K562 (cell line): ENCODE measurements around the gene LAMP1. TPM values are rescaled to one million over a fixed set of nuclear protein-coding genes. Genes with fewer than 3 reads are reported as not detected.
A peak's percentile ranks its signal among the peaks of the same experiment; 100 is the strongest.

Experiments used
- NCOA1 ChIP-seq: fragments of 450-650 bp; IDR thresholded peaks from 2 replicates; pipeline ENCODE4 v1.6.1; 2016; ENCODE audit warnings: low read depth
- NR2C2 ChIP-seq, 2 experiments: fragments of 200-800 bp in 1 of 2; sonication (Bioruptor generic) in 1 of 2; sonication (generic) in 1 of 2; formaldehyde crosslinking in 1 of 2; IDR thresholded peaks; 2 replicates each; pipeline versions ENCODE4 v1.6.1 to v1.8.0; 2016 to 2022; ENCODE audit warnings: mild to moderate bottlenecking in 1 of 2, missing compliant biosample characterization in 1 of 2, missing genetic modification characterization in 1 of 2, missing genetic modification reagents in 1 of 2
- RAD51 ChIP-seq: fragments of 450-650 bp; IDR thresholded peaks from 2 replicates; pipeline ENCODE4 v1.7.1; 2016; ENCODE audit warnings: low read depth, mild to moderate bottlenecking, borderline replicate concordance
- ZNF12 ChIP-seq: sonication (generic); formaldehyde crosslinking; IDR thresholded peaks from 2 replicates; pipeline ENCODE4 v1.4.0; 2020; ENCODE audit warnings: mild to moderate bottlenecking, missing genetic modification reagents
- ZNF140 ChIP-seq: fragments of 250-450 bp; sonication (Bioruptor Pico); IDR thresholded peaks from 2 replicates; pipeline ENCODE4 v1.8.0; 2021; ENCODE audit warnings: moderate library complexity, mild to moderate bottlenecking, inconsistent platforms
- polyA plus RNA-seq, 8 experiments: library from polyadenylated mRNA; depleted of rRNA in 4 of 8; stranded (reverse) in 5 of 8; unstranded in 3 of 8; fragments of >200 nt; fragmentation: Nextera tagmentation in 2 of 8; fragmentation: Illumina TruSeq in 1 of 8; extraction: Ambion mirVana in 2 of 8; extraction: Trizol in 1 of 8; gene quantifications; 2 replicates each; pipeline versions ENCODE4 v1.2.1 to v1.2.3, GENCODE V29; 2011 to 2014; ENCODE audit warnings: inconsistent platforms in 1 of 8, missing spikeins in 1 of 8
- total RNA-seq, 7 experiments: library from RNA; depleted of rRNA in 6 of 7; stranded (reverse); fragments of >200 nt in 6 of 7; fragmentation: Illumina TruSeq in 2 of 7; extraction: Trizol in 2 of 7; gene quantifications; 2 replicates each; pipeline versions ENCODE4 v1.2.1 to v1.2.3, GENCODE V29; 2011 to 2021; ENCODE audit warnings: low replicate concordance in 1 of 7
- TF ChIP-seq, protein P1 (sequence below): fragments of 450-650 bp; IDR thresholded peaks from 2 replicates; pipeline ENCODE4 v1.6.1; 2016; ENCODE audit warnings: mild to moderate bottlenecking
- TF ChIP-seq, protein P2 (sequence below): sonication (generic); formaldehyde crosslinking; IDR thresholded peaks from 2 replicates; pipeline ENCODE4 v1.8.0; 2023; ENCODE audit warnings: mild to moderate bottlenecking, missing genetic modification reagents
- TF ChIP-seq, protein P3 (sequence below): fragments of 450-650 bp; formaldehyde crosslinking; IDR thresholded peaks from 2 replicates; pipeline ENCODE4 v1.4.0; 2022; ENCODE audit warnings: mild to moderate bottlenecking, moderate library complexity
- TF ChIP-seq, protein P4 (sequence below): fragments of 450-650 bp; formaldehyde crosslinking; IDR thresholded peaks from 2 replicates; pipeline ENCODE4 v1.4.0; 2020; ENCODE audit warnings: mild to moderate bottlenecking

The LAMP1 gene
- total and polyA plus RNA-seq, 9 of the 15 experiments (the other 6 are each of a cell fraction or from before 2014, with no cell fraction given): 2.2 to 70.1 (median 30.5) TPM

DNA sequence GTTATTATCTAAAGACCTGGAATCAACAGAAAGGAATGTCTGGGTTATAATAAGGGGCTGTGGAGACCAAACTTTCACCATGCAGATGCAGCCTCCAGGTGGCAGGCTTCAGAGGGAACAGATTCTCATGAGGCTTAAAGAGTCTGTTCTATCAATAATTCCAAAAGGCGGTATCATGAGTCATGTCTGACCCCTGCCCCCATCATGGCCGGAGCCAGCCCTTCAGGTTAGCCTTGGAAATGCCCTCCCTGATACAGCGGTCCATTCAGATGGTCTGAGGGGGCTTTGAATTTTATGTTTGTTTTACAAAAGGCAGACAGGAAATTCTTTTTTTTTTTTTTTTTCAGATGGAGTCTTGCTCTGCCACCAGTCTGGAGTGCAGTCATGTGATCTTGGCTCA, 21.7 kb upstream of the LAMP1 start (continued):
- no peak for TF ChIP-seq NCOA1
- TF ChIP-seq, protein P1, sequence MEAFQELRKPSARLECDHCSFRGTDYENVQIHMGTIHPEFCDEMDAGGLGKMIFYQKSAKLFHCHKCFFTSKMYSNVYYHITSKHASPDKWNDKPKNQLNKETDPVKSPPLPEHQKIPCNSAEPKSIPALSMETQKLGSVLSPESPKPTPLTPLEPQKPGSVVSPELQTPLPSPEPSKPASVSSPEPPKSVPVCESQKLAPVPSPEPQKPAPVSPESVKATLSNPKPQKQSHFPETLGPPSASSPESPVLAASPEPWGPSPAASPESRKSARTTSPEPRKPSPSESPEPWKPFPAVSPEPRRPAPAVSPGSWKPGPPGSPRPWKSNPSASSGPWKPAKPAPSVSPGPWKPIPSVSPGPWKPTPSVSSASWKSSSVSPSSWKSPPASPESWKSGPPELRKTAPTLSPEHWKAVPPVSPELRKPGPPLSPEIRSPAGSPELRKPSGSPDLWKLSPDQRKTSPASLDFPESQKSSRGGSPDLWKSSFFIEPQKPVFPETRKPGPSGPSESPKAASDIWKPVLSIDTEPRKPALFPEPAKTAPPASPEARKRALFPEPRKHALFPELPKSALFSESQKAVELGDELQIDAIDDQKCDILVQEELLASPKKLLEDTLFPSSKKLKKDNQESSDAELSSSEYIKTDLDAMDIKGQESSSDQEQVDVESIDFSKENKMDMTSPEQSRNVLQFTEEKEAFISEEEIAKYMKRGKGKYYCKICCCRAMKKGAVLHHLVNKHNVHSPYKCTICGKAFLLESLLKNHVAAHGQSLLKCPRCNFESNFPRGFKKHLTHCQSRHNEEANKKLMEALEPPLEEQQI: 0 out of 2 replicates have a peak, but pooled peaks have one; percentile 34
- TF ChIP-seq ZNF12 (CRISPR knock-in tag): no peak
- TF ChIP-seq, protein P2, sequence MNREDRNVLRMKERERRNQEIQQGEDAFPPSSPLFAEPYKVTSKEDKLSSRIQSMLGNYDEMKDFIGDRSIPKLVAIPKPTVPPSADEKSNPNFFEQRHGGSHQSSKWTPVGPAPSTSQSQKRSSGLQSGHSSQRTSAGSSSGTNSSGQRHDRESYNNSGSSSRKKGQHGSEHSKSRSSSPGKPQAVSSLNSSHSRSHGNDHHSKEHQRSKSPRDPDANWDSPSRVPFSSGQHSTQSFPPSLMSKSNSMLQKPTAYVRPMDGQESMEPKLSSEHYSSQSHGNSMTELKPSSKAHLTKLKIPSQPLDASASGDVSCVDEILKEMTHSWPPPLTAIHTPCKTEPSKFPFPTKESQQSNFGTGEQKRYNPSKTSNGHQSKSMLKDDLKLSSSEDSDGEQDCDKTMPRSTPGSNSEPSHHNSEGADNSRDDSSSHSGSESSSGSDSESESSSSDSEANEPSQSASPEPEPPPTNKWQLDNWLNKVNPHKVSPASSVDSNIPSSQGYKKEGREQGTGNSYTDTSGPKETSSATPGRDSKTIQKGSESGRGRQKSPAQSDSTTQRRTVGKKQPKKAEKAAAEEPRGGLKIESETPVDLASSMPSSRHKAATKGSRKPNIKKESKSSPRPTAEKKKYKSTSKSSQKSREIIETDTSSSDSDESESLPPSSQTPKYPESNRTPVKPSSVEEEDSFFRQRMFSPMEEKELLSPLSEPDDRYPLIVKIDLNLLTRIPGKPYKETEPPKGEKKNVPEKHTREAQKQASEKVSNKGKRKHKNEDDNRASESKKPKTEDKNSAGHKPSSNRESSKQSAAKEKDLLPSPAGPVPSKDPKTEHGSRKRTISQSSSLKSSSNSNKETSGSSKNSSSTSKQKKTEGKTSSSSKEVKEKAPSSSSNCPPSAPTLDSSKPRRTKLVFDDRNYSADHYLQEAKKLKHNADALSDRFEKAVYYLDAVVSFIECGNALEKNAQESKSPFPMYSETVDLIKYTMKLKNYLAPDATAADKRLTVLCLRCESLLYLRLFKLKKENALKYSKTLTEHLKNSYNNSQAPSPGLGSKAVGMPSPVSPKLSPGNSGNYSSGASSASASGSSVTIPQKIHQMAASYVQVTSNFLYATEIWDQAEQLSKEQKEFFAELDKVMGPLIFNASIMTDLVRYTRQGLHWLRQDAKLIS (CRISPR knock-in tag): no peak
- TF ChIP-seq, protein P3, sequence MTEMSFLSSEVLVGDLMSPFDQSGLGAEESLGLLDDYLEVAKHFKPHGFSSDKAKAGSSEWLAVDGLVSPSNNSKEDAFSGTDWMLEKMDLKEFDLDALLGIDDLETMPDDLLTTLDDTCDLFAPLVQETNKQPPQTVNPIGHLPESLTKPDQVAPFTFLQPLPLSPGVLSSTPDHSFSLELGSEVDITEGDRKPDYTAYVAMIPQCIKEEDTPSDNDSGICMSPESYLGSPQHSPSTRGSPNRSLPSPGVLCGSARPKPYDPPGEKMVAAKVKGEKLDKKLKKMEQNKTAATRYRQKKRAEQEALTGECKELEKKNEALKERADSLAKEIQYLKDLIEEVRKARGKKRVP (CRISPR knock-in tag): no peak
- TF ChIP-seq, protein P4, sequence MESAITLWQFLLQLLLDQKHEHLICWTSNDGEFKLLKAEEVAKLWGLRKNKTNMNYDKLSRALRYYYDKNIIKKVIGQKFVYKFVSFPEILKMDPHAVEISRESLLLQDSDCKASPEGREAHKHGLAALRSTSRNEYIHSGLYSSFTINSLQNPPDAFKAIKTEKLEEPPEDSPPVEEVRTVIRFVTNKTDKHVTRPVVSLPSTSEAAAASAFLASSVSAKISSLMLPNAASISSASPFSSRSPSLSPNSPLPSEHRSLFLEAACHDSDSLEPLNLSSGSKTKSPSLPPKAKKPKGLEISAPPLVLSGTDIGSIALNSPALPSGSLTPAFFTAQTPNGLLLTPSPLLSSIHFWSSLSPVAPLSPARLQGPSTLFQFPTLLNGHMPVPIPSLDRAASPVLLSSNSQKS (CRISPR knock-in tag): no peak
- no peak for TF ChIP-seq NR2C2 (CRISPR knock-in tag; IDR thresholded peaks at IDR 0.05)
- peak; percentile 56; the same call in 1 of the 2 replicates for TF ChIP-seq NR2C2 (tag; IDR thresholded peaks at IDR 0.05)
- TF ChIP-seq ZNF140 (CRISPR knock-in tag): no peak
- peak; percentile 14; the same call in 1 of the 2 replicates for TF ChIP-seq RAD51
- TF ChIP-seq, all 486 proteins: peak for 18
